Aorta (tissue), 5 donors: Measurements from ENCODE around the gene CDKN2B. TPM values are rescaled to one million over a fixed set of nuclear protein-coding genes. Genes with fewer than 3 reads are reported as not detected.

ENCODE experiments used
- ATAC-seq: fragments of 200-7000 bp; cut with Tn5 transposase; one replicate; pipeline ENCODE4 v1.9.1; 2022; ENCODE audit warnings: moderate library complexity; ENCODE audit not compliant: low FRiP score
- DNase-seq, 2 donors: peaks; one replicate each; pipeline ENCODE4 v3.0.0-alpha.2; 2020
- H3K27ac ChIP-seq, 2 donors: one replicate each; pipeline ENCODE4 v1.5.1; 2013; ENCODE audit warnings: low read length in 2 of 2, mild to moderate bottlenecking in 2 of 2, moderate library complexity in 2 of 2, control low read depth in 1 of 2, inconsistent platforms in 1 of 2, low read depth in 1 of 2
- H3K27me3 ChIP-seq, 2 donors: one replicate each; pipeline ENCODE4 v1.6.1; 2013; ENCODE audit warnings: control low read depth in 1 of 2, low read length in 1 of 2, mild to moderate bottlenecking in 1 of 2, moderate library complexity in 1 of 2; ENCODE audit not compliant: insufficient read depth in 2 of 2, control insufficient read depth in 1 of 2
- H3K36me3 ChIP-seq, 2 donors: one replicate each; pipeline ENCODE4 v1.6.1; 2013; ENCODE audit warnings: control low read depth in 1 of 2, low read length in 1 of 2, mild to moderate bottlenecking in 1 of 2; ENCODE audit not compliant: insufficient read depth in 2 of 2, control insufficient read depth in 1 of 2
- H3K4me1 ChIP-seq, 2 donors: one replicate each; pipeline ENCODE4 v1.6.1; 2013; ENCODE audit warnings: low read length in 2 of 2, control low read depth in 1 of 2, mild to moderate bottlenecking in 1 of 2, moderate library complexity in 1 of 2; ENCODE audit not compliant: insufficient read depth in 2 of 2, control insufficient read depth in 1 of 2
- H3K4me3 ChIP-seq, 2 donors: one replicate each; pipeline ENCODE4 v1.5.1; 2013; ENCODE audit warnings: low read length in 2 of 2, control low read depth in 1 of 2, mild to moderate bottlenecking in 1 of 2
- H3K9me3 ChIP-seq: one replicate; pipeline ENCODE4 v1.6.1; 2013; ENCODE audit warnings: mild to moderate bottlenecking, low read length; ENCODE audit not compliant: control insufficient read depth
- WGBS, 2 donors: extraction: QIAGEN DNeasy Blood & Tissue Kit; methylation state at CpG; one replicate each; pipeline ENCODE4 v1.1.7; 2013; 5-methylcytosine and 5-hydroxymethylcytosine counted together
- intact Hi-C, 2 donors: fragments of 100-400 bp; cut with DNase I; formaldehyde crosslinking; loops; one replicate each; pipeline versions ENCODE4 v1.14.2 to v1.15.0; 2022
- polyA plus RNA-seq, 2 donors: library from polyadenylated mRNA; stranded (reverse); fragments of 200-250 nt; gene quantifications; one replicate each; pipeline ENCODE4 v1.2.3, GENCODE V29; 2013
- total RNA-seq, 2 donors: library from RNA; stranded (reverse); fragmentation: NEBNext Ultra II Directional; extraction: Animal tissue kit (Norgen Biotek cat#: 25700); gene quantifications; one replicate each; pipeline ENCODE4 v1.2.1, GENCODE V29; 2021
- donor health status: healthy with polysubstance abuse.
- donor health status: Bipolar disorder and iron deficiency.
- donor health status: DM: no; HTN: no; CAD: no.
- donor health status: DM: no; HTN: no; CAD: no.
- donor health status: DM: yes; HTN: yes; CAD: no.

CDKN2B gene
- total and polyA plus RNA-seq, 4 donors: 4.5 to 12.9 (median 5.1) TPM

- 82 to 90% methylated on average over 4 of the region's 4 CpGs for WGBS, 2 donors
- H3K9me3 ChIP-seq: no peaks in the 10 kb centered on the region
- DNase-seq (no peak), ATAC-seq (no peak)
- no peak overlapping the region for H3K27ac ChIP-seq
- H3K4me3 ChIP-seq: no peak overlapping the region
- peaks cover 0 to 4% of the 10 kb centered on the region in 2 donors for H3K27me3 ChIP-seq
- H3K36me3 ChIP-seq: no peaks in the 10 kb centered on the region
- H3K4me1 ChIP-seq: no peaks in the 10 kb centered on the region
- intact Hi-C loops: no loop called here
Observed at GRCh38 chr9:22029231-22029630, 20.1 kb upstream of the CDKN2B start.

DNA sequence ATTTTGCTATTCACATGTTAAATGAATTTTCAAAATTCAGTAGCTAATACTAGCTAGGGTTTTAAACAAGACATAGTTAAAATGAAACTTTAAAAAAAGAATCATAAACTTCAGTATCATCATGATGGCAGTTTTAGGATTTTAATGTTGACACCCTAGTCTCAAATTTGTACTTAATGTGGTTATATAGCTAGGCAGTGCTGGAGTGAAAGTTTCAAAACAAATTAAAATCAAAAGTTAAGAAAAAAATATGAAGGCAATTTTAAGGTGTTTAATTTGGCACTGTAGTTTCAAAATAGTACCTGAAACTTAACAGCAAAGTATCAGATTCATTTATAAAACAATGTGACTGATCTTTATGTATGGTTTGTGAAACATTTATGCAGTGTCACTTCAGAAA is 19.3 kb upstream of the CDKN2B start:
- H3K27ac ChIP-seq: no peak overlapping the region
- ATAC-seq (no peak), DNase-seq (no peak)
- H3K4me3 ChIP-seq: no peak overlapping the region
- intact Hi-C loops: no loop called here
- no peaks in the 10 kb centered on the region for H3K9me3 ChIP-seq
- H3K36me3 ChIP-seq: no peaks in the 10 kb centered on the region
- H3K4me1 ChIP-seq: no peaks in the 10 kb centered on the region
- H3K27me3 ChIP-seq: peaks cover 0 to 4% of the 10 kb centered on the region in 2 donors

DNA sequence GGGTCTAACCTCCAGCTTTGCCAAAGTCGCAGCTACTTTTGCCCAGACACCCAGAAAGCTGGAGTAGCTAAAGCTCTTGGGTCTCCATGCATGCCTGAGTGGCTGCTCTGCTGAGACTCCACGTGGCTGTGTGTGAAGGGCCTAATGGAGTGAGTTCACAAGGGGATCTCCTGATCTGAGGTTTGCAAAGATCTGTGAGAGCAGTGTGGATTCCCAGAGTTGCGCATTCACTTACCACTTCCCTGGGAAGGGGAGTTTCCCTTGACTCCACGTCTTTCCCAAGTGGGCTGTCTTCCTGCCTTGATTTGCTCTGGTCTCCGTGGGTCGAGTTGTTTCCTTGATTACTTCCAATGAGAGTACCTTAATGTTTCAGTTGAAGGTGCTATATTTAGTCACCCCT is 17.6 kb upstream of the CDKN2B start:
- H3K27me3 ChIP-seq: peaks cover 0 to 4% of the 10 kb centered on the region in 2 donors
- no peaks in the 10 kb centered on the region for H3K9me3 ChIP-seq
- H3K36me3 ChIP-seq: no peaks in the 10 kb centered on the region
- WGBS, 2 donors: 60 to 71% methylated on average over 6 of the region's 6 CpGs
- DNase-seq: no peak
- no peak for ATAC-seq
- intact Hi-C loops: no loop called here
- H3K4me3 ChIP-seq: no peak overlapping the region
- no peaks in the 10 kb centered on the region for H3K4me1 ChIP-seq
- no peak overlapping the region for H3K27ac ChIP-seq

DNA sequence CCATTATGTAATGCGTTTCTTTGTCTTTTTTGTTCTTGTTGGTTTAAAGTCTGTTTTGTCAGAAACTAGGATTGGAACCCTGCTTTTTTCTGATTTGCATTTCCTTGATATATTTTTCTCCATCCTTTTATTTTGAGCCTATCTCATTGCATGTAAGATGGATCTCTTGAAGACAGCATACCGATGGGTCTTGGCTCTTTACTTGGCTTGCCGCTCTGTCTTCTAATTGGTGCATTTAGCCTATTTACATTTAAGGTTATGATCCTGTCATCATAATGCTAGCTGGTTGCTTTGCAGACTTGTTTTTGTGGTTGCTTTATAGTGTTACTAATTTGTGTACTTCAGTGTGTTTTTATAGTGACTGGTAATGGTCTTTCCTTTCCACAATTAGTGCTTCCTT is 13.3 kb upstream of the CDKN2B start:
- intact Hi-C loops: no loop called here
- Histone ChIP-seq H3K27ac (no peak overlapping the region), H3K27me3 (peaks cover 0 to 4% of the 10 kb centered on the region in 2 donors), H3K9me3 (no peaks in the 10 kb centered on the region), H3K36me3 (no peaks in the 10 kb centered on the region), H3K4me3 (no peak overlapping the region), H3K4me1 (no peaks in the 10 kb centered on the region)
- DNase-seq (no peak), ATAC-seq (no peak)
- WGBS, 2 donors: 93% methylated on average over 3 of the region's 3 CpGs

DNA sequence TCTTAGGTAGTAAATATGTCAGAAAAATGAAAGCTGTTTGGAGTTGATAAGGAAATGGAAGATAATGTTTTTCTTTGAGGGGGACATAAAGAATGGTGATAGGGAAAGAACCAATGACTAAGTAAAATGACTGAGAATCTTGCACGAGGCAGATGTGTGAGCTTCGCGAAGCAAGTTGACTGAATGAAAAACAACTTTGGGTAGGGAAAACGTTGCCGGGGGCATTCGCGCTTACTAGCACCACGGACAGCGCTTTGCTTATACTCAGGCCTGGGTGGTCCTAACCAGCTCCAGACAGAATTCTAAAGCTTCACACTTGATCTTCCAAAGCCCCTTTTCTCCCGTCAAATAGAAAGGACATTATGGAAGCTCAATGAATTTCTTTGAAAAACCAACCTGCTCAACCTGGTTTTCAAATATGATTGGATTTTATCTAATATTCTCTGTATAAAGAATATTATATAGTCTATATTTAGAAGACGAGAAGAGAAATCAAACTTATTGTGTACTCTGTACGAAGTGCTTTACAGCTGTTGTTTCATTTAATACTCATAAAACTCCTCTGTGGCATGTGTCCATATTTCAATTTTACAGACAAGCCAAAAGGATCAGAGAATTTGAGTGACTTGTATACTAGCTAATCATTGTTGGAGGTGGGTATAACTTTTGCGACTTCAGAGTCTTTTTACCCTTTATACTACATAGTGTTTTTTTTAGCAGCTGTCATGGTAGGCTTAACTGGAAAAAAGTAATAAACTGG is 1.9 kb upstream of the CDKN2B start:
- Histone ChIP-seq H3K36me3 (no peaks in the 10 kb centered on the region), H3K27ac (no peak overlapping the region), H3K4me3 (no peak overlapping the region), H3K27me3 (no peaks in the 10 kb centered on the region), H3K9me3 (no peaks in the 10 kb centered on the region), H3K4me1 (no peaks in the 10 kb centered on the region)
- intact Hi-C loops: no loop called here
- ATAC-seq: no peak
- DNase-seq: peak; percentile 45 to 77
- WGBS, 2 donors: 25 to 26% methylated on average over 13 of the region's 13 CpGs

DNA sequence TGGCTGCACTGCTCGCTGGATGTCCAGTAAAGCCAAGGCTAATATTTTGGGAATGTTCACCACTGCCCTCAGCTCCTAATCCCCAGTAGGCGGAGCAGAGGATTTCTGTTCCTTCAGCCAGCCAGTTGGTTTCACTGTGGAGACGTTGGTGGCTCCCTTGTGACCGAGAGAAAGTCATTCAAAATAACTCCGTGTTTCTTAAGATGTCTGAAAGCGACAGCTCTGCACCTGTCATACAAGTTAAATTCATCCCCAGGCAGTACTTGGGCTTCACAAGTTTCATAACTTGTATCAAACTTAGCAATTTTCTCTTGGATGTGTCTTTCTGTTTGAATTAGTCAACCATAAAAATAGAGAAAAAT is 382 bp upstream of the CDKN2B start:
- ATAC-seq: no peak
- intact Hi-C loops: loop anchor here (2.0 to 10.0 kb wide), 3 partner anchors 93 to 207 kb away; partner anchors contain the start of gene MTAP (in 2 of the 2)
- H3K4me3 ChIP-seq: peak overlapping the region in 1 of 2 donors; percentile 52
- no peak for DNase-seq
- H3K9me3 ChIP-seq: no peaks in the 10 kb centered on the region
- WGBS, 2 donors: 0 to 2% methylated on average over 6 of the region's 6 CpGs
- H3K4me1 ChIP-seq: no peaks in the 10 kb centered on the region
- H3K27me3 ChIP-seq: no peaks in the 10 kb centered on the region
- H3K36me3 ChIP-seq: no peaks in the 10 kb centered on the region
- H3K27ac ChIP-seq: no peak overlapping the region

- no peaks in the 10 kb centered on the region for H3K4me1 ChIP-seq
- WGBS, 2 donors: 5% methylated on average over 8 of the region's 8 CpGs
- H3K4me3 ChIP-seq: peak overlapping the region; percentile 50 to 59
- no peak for ATAC-seq
- no peak for DNase-seq
- H3K36me3 ChIP-seq: no peaks in the 10 kb centered on the region
- no peak overlapping the region for H3K27ac ChIP-seq
- H3K27me3 ChIP-seq: no peaks in the 10 kb centered on the region
- intact Hi-C loops: loop anchor here (2.0 to 10.0 kb wide), 3 partner anchors 94 to 206 kb away; partner anchors contain the start of gene MTAP (in 2 of the 2)
- H3K9me3 ChIP-seq: no peaks in the 10 kb centered on the region
Observed at GRCh38 chr9:22008384-22008716, 755 bp downstream of the CDKN2B start.

DNA sequence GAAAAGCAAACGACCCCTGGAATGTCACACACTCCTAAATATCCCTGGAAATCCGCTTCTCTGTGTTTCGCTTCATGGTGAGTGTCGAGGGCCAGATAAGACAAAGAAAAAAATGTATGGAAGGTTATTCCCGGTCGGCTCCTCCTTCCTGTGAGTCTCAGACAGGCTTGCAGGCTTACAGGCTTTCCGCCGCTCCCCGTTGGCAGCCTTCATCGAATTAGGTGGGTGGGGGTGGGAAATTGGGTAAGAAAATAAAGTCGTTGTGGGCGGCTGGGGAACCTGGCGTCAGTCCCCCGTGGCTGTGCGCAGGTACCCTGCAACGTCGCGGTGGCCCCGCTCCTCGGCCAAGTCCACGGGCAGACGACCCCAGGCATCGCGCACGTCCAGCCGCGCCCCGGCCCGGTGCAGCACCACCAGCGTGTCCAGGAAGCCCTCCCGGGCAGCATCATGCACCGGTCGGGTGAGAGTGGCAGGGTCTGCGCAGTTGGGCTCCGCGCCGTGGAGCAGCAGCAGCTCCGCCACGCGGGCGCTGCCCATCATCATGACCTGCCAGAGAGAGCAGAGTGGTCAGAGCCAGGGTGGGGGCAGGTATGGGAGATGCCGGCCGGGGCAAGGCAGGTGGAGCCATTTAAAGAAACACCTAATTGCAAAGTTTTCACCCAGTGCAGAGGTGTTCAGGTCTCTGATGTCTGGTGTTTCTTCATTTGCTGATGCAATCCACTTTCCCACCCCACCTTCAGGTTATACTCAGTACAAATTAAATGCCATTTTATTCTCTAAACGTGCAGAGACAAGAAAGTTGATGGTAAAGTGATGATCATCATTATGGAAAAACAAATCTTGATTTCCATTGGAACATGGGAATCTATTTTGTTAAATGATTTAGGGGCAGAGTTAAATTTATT is 3.2 kb downstream of the CDKN2B start:
- no peak overlapping the region for H3K4me3 ChIP-seq
- no peaks in the 10 kb centered on the region for H3K27me3 ChIP-seq
- no peaks in the 10 kb centered on the region for H3K36me3 ChIP-seq
- DNase-seq: peak in 1 of 2 donors; percentile 73
- H3K9me3 ChIP-seq: no peaks in the 10 kb centered on the region
- H3K4me1 ChIP-seq: no peaks in the 10 kb centered on the region
- no peak overlapping the region for H3K27ac ChIP-seq
- no peak for ATAC-seq
- WGBS, 2 donors: 72 to 73% methylated on average over 35 to 44 of the region's 44 CpGs
- intact Hi-C loops: loop anchor here in 1 of 2 donors (5.0 to 10.0 kb wide), 2 partner anchors 96 to 201 kb away; partner anchors contain the start of gene MTAP
